Astrocyte (in vitro differentiated cells and primary cell): ENCODE data around the gene VSTM2B. TPM values are rescaled to one million over a fixed set of nuclear protein-coding genes. Genes with fewer than 3 reads are reported as not detected.

Experiments used
- DNase-seq: peaks from one replicate; pipeline ENCODE4 v3.0.0-alpha.2; 2010; ENCODE audit warnings: low read depth
- FAIRE-seq: peaks from 2 replicates; lab custom pipeline; 2011; peaks lifted over from hg19 to GRCh38; lab: Jason Lieb, UNC
- H2AFZ ChIP-seq: 2 replicates; pipeline ENCODE4 v1.6.0; 2012; ENCODE audit warnings: low read depth, low read length, inconsistent platforms
- H3K27ac ChIP-seq: 2 replicates; pipeline ENCODE4 v1.5.1; 2011; ENCODE audit warnings: low read depth, low read length, inconsistent platforms
- H3K27me3 ChIP-seq: 2 replicates; pipeline ENCODE4 v1.6.0; 2011; ENCODE audit warnings: low read length, inconsistent platforms; ENCODE audit not compliant: insufficient read depth
- H3K36me3 ChIP-seq: 2 replicates; pipeline ENCODE4 v1.5.1; 2011; ENCODE audit warnings: low read length, inconsistent platforms; ENCODE audit not compliant: insufficient read depth
- H3K4me1 ChIP-seq: 2 replicates; pipeline ENCODE4 v1.5.1; 2011; ENCODE audit warnings: low read length, inconsistent platforms; ENCODE audit not compliant: insufficient read depth
- H3K4me2 ChIP-seq: 2 replicates; pipeline ENCODE4 v1.6.0; 2012; ENCODE audit warnings: low read length, inconsistent platforms
- H3K4me3 ChIP-seq: 2 replicates; pipeline ENCODE4 v1.5.1; 2011; ENCODE audit warnings: low read depth, mild to moderate bottlenecking, low read length, inconsistent platforms; ENCODE audit not compliant: insufficient read depth
- H3K79me2 ChIP-seq: 2 replicates; pipeline ENCODE4 v1.6.0; 2012; ENCODE audit warnings: mild to moderate bottlenecking, low read length, inconsistent platforms; ENCODE audit not compliant: insufficient read depth
- H3K9ac ChIP-seq: 2 replicates; pipeline ENCODE4 v1.6.0; 2012; ENCODE audit warnings: mild to moderate bottlenecking, low read length, inconsistent platforms
- H3K9me3 ChIP-seq: 2 replicates; pipeline ENCODE4 v1.5.1; 2012; ENCODE audit warnings: low read depth, mild to moderate bottlenecking, low read length, inconsistent platforms; ENCODE audit not compliant: insufficient read depth
- H4K20me1 ChIP-seq: 2 replicates; pipeline ENCODE4 v1.6.0; 2012; ENCODE audit warnings: low read length, inconsistent platforms; ENCODE audit not compliant: insufficient read depth
- H3K27ac Mint-ChIP-seq: one replicate; pipeline ENCODE4 v1.8.0; 2021; ENCODE audit warnings: mild to moderate bottlenecking, mixed read lengths; ENCODE audit not compliant: unreplicated experiment
- H3K27me3 Mint-ChIP-seq: one replicate; pipeline ENCODE4 v1.8.0; 2021; ENCODE audit warnings: low read depth, mixed read lengths; ENCODE audit not compliant: unreplicated experiment
- H3K36me3 Mint-ChIP-seq: one replicate; pipeline ENCODE4 v1.8.0; 2021; ENCODE audit warnings: low read depth, mixed read lengths; ENCODE audit not compliant: unreplicated experiment
- H3K4me1 Mint-ChIP-seq: one replicate; pipeline ENCODE4 v1.8.0; 2021; ENCODE audit warnings: low read depth, mixed read lengths; ENCODE audit not compliant: unreplicated experiment
- H3K4me3 Mint-ChIP-seq: one replicate; pipeline ENCODE4 v1.8.0; 2021; ENCODE audit warnings: mild to moderate bottlenecking, moderate library complexity, mixed read lengths; ENCODE audit not compliant: unreplicated experiment
- H3K9me3 Mint-ChIP-seq: one replicate; pipeline ENCODE4 v1.8.0; 2021; ENCODE audit warnings: mild to moderate bottlenecking, mixed read lengths; ENCODE audit not compliant: unreplicated experiment
- CTCF ChIP-seq: IDR thresholded peaks from 2 replicates; pipeline ENCODE4 v1.5.1; 2011; ENCODE audit warnings: low read depth, mild to moderate bottlenecking, inconsistent platforms, low read length, moderate library complexity; ENCODE audit not compliant: insufficient read depth
- EZH2 ChIP-seq: IDR thresholded peaks from 2 replicates; pipeline ENCODE4 v1.6.1; 2012; ENCODE audit warnings: mild to moderate bottlenecking, low read length, inconsistent platforms; ENCODE audit not compliant: insufficient read depth
- total RNA-seq: library from RNA; stranded (reverse); gene quantifications from 2 replicates; pipeline ENCODE4 v1.2.1, GENCODE V29; 2021

Gene VSTM2B
- total RNA-seq, 1 donor from 2014 or later, result not detected

GRCh38 chr19:29491491-29491890 is 34.3 kb upstream of the VSTM2B start:
- TF ChIP-seq EZH2 (no peak), CTCF (no peak)
- Mint-ChIP-seq H3K4me1 (peaks cover 5% of the 10 kb centered on the region), H3K4me3 (no peak overlapping the region), H3K27me3 (peaks cover 45% of the 10 kb centered on the region), H3K27ac (no peak overlapping the region), H3K36me3 (no peaks in the 10 kb centered on the region), H3K9me3 (peaks cover 2% of the 10 kb centered on the region)
- Histone ChIP-seq H3K79me2 (no peaks in the 10 kb centered on the region), H3K27me3 (no peaks in the 10 kb centered on the region), H2AFZ (no peak overlapping the region), H3K27ac (no peak overlapping the region), H3K4me3 (no peak overlapping the region), H3K9ac (no peak overlapping the region), H3K36me3 (no peaks in the 10 kb centered on the region), H3K9me3 (no peaks in the 10 kb centered on the region), H3K4me1 (no peaks in the 10 kb centered on the region), H4K20me1 (no peaks in the 10 kb centered on the region), H3K4me2 (no peak overlapping the region)
- FAIRE-seq (no peak), DNase-seq (no peak)

- H3K4me1 Mint-ChIP-seq, result peaks cover 5% of the 10 kb centered on the region
Observed at GRCh38 chr19:29491995-29492577, 33.7 kb upstream of the VSTM2B start.

More at GRCh38 chr19:29491995-29492577, 33.7 kb upstream of the VSTM2B start:
- H3K27ac Mint-ChIP-seq, result no peak overlapping the region
- no peaks in the 10 kb centered on the region for H3K36me3 Mint-ChIP-seq
- H3K4me3 ChIP-seq, result no peak overlapping the region
- no peak for TF ChIP-seq CTCF
- no peak for TF ChIP-seq EZH2
- no peaks in the 10 kb centered on the region for H3K4me1 ChIP-seq
- no peak overlapping the region for H2AFZ ChIP-seq
- H3K9ac ChIP-seq, result no peak overlapping the region
- no peaks in the 10 kb centered on the region for H3K9me3 ChIP-seq
- H3K4me2 ChIP-seq, result no peak overlapping the region
- FAIRE-seq (no peak), DNase-seq (no peak)
- no peaks in the 10 kb centered on the region for H3K79me2 ChIP-seq
- H3K9me3 Mint-ChIP-seq, result peaks cover 4% of the 10 kb centered on the region
- no peak overlapping the region for H3K4me3 Mint-ChIP-seq
- H3K36me3 ChIP-seq, result no peaks in the 10 kb centered on the region
- no peak overlapping the region for H3K27ac ChIP-seq
- no peaks in the 10 kb centered on the region for H4K20me1 ChIP-seq
- peaks cover 46% of the 10 kb centered on the region for H3K27me3 Mint-ChIP-seq
- no peaks in the 10 kb centered on the region for H3K27me3 ChIP-seq
